HG03439 (cell line): ENCODE results near the gene CGB2.
"Not testable (repeated sequence)": the region's sequence is repeated elsewhere in the genome, so short reads cannot be mapped to it uniquely, and the experiment has no call there.

Experiments
- ATAC-seq: cut with Tn5 transposase; IDR thresholded peaks from one replicate; pipeline ENCODE4 v1.9.1; 2021; ENCODE audit warnings: mild to moderate bottlenecking, moderate library complexity; ENCODE audit not compliant: unreplicated experiment

Gene CGB2

DNA sequence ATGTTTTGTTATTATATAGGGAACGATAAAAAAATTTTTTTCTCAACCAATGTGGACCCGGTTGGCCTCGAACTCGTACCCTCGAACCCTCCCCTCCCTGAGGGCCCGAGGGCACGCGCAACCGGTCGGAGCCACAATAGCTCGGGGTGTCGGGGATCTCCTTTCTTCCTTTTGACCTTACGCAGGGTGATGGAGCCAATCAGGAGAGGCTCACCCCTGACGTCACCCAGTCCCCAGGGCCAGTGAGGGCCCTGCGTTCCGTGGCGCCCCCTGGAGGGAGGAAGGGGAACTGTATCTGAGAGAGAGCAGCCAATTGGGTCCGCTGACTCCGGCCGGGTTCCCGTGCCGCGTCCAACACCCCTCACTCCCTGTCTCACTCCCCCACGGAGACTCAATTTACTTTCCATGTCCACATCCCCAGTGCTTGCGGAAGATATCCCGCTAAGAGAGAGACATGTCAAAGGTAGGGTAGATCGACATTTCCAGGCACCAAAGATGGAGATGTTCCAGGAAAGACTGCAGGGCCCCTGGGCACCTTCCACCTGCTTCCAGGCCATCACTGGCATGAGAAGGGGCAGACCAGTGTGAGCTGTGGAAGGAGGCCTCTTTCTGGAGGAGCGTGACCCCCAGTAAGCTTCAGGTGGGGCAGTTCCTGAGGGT is at the start of gene CGB2:
Gene CGB2, plus strand, starts transcription at position 249 of the 660 bp plus-strand sequence. Its CDS starts 206 bp downstream, at position 455.
- ATAC-seq = not testable (repeated sequence)

DNA sequence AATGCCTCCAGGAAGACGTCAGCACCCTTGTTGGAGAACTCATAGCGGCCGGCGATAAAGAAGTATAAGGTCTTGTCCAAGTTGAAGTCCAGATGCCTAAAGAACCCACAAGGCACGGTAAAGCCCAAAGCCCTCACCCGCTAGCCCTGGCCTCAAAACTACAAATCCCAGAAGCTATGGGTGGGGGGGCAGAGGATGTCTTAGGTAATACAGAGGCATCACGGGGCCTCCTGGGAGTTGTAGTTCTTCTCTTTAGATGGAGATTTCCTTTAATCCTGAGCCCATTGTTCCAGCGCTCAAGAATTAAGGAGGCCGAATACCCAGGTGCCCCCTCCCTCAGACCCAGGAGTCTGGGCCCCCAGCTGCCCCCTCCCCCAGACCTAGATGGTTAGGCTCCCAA is 49.4 kb upstream of the CGB2 start:
- no peak for ATAC-seq

DNA sequence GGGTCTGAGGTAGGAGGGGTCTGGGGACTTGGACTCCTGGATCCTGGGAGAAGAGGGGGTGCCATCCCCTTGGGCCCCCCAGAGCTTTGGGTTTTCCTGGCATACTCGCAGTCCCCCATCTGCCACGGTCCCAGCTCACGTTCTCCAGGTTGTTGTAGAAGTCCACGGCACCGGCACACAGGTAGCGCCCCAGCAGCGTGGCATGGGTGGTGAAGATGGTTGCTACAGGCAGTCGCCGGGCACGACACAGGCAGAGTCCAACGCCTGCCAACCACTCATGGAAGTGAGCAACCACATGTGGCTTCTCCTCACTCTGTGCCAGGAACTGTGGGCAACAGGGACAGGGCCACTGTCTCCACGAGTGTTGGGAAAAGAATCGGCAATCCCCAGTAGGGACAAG is 46.0 kb upstream of the CGB2 start:
- ATAC-seq = no peak

DNA sequence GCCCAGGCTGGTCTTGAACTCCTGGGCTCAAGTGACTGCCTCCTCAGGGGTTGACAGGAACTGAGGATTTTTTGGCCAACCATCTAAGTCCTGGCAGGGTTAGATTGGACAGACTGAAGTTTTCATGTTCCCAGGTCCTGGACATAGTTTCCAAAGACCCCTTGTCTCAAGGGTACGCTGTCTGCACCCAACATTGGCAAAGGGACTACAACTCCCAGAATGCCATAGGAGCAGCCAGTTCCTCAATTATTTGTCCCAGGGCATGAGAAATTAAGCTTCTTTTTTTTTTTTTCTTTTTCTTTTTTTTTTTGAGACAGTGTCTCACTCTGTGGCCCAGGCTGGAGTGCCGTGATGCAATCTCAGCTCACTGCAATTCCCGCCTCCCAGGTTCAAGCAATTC is 45.5 kb upstream of the CGB2 start:
- ATAC-seq = no peak

DNA sequence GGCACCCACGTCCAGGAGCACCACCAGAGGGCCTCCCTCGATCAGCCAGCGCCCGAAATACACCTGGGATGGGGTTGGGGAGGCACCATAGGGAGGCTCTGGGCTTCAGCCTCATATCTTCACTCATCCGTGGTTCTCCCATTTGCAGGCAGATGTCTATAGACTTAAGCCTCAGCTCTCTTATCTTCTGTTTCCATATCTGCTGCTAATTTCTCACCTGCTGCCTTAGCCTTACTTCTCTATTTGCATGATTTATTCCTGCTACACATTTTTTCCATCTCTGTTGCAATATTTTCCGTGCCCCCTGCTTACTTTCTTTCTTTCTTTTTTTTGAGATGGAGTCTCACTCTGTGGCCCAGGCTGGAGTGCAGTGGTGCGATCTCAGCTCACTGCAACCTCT is 44.4 kb upstream of the CGB2 start:
- no peak for ATAC-seq

DNA sequence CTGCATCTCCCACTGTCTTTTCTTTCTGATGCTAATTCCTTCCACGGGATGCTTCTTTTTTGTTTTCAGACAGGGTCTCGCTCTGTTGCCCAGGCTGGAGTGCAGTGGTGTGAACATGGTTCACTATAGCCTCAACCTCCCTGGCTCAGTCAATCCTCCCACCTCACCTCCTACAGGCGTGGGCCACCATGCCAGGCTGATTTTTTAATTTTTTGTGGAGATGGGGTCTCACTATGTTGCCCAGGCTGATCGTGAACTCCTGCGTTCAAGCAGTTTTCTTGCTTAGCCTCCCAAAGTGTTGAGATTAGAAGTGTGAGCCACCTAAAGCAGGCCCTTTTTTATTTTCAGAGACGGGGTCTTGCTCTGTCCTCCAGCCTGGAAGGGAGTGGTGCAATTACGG is 43.4 kb upstream of the CGB2 start:
- no peak for ATAC-seq

DNA sequence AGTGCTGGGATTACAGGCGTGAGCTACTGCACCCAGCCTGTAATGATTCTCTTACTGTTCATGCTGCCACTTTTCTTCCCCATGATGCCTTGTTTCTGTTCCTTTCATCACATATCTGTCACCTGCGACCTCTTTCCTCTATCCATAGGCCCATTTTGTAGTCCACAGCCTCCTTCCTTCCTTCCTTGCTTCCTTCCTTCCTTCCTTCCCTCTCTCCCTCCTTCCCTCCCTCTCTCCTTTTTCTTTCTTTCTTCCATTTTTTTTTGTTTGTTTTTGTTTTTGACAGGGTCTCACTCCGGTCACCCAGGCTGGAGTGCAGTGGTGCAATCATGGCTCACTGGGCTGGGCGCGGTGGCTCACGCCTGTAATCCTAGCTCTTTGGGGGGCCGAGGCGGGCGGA is 42.8 kb upstream of the CGB2 start:
- ATAC-seq = no peak

DNA sequence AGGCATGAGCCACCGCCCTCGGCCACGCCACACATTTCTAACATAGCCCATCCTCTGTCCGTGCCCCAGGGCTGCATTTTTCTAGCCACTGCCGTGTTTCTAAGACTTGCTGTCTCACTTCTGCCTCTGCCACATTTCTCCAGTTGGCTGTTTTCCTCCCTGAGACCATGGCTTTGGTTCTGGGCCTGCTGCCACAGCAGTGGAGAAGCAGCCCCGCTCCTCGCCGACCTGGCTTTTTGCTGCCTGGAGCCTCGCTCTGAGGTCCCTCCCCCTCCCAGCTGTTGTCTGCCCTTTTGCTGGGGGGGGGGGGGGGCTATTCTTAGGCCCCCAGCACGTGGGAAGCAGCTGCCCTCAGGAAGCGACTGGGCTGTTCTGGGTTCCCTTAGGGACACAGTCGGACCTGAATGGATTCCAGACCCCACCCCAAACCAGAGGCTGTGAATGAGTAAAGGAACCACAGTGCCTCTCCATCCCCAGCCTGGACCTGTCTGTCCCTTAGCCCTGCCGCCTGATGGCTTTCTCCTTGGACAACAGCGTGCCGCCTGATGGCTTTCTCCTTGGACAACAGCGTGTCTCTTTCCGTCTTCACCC is 41.9 kb upstream of the CGB2 start:
- ATAC-seq = no peak

DNA sequence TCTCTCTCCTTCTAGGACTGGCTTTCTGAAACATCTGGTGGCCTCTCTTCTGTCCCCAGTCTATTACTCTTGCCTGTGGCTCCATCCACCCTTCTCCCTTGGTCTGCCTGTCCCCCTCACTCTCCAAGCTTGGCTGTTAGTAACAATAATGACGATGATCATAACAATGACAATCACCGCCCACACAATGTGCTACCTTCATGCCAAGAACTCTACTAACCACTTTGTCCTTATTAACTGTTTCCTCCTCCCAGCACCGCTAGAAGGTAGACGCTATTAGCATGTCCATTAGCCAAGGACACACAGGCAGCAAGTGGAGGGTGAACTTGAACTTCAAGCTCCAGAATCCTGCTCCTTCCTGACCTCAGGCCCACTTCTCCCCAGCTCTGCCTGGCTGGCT is 41.3 kb upstream of the CGB2 start:
- no peak for ATAC-seq

DNA sequence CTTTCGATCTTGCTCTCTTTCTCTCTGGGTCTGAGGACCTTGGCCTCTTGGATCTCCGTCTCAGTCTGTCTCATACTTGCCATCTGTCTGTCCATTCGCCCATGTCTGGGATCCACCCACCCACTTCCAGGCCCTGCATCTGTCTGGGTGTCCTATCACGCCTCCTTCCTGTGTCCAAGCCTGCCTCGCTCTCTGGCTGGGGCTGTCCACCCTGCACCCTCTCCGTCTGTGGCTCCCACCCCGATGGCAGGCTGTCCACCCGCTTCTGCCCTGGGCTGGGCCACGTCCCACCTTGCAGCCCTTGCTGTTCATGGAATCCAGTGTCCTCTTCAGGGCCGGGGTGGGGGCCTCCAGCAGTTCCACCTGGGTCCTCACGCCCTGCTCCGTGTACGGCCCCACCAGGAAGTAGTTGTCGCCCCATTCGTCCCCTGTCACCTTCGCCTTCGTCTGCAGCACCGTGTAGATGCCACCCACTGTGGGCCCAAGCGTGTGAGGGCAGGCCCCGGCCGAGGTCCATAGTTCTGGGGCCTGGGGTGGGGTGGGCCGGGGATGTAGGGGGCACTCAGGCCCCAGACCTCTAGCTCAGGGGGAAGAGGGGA is 40.6 kb upstream of the CGB2 start:
- ATAC-seq = no peak

DNA sequence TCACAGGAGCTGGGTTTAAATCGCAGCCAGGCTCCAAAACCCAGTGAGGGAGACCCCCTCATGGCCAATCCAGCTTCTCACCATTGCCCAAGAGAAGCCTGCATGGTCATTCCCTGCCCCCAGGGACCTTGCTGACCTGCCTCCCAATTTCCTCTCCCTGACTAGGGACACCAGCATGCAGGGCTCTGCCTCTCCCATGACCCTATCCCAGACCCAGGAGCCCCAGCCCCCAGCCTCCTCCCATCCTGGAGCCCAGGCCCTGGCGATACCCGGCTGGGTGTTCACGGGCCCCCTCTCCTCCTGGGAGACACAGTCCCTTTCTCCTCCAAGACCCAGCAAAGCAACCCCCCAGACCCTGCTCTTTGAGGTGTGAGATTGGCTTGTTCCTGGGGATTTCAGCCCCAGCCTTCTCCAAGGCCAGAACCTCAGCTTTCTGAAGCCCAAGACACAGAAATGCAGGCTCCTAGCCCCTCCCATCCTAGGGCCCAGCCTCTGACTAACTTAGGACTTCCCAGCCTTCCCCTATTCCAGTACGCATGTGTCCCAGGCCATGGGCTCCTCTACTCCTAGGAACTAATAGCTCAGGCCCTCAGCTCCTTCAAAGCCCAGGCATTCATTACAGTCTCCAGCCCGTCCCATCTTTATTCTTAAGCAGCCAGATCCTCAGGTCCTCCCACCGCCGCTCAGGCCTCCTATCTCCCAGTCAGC is 39.7 kb upstream of the CGB2 start:
- no peak for ATAC-seq

DNA sequence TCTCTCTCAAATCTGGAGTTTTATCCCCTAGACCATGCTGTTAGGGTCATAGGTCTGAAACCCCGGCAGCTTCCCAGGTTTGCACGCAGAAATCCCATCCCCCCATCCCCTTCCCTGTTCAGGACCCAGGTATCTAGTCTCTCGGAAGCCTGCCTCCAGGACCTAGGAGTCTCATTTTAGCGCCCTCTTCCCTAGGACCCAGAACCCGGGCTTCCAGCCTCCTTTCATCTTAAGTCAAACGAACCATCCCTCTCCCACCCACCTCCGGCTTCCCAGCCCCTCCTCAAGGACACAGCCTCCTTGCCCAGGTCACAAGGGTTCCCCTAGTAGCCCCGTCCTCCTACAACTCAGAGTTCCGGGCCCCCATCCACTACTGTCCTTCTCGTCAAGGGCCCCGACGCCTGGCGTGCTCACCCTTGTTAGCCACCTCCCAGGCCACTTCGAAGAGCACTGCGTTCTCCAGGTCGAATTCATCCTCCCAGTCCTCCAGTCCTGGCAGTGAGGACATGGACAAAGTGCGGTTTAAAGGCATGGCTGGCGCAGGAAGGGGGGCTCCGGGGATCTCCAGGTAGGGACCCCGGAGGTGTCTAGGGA is 39.0 kb upstream of the CGB2 start:
- ATAC-seq = peak; percentile 2

DNA sequence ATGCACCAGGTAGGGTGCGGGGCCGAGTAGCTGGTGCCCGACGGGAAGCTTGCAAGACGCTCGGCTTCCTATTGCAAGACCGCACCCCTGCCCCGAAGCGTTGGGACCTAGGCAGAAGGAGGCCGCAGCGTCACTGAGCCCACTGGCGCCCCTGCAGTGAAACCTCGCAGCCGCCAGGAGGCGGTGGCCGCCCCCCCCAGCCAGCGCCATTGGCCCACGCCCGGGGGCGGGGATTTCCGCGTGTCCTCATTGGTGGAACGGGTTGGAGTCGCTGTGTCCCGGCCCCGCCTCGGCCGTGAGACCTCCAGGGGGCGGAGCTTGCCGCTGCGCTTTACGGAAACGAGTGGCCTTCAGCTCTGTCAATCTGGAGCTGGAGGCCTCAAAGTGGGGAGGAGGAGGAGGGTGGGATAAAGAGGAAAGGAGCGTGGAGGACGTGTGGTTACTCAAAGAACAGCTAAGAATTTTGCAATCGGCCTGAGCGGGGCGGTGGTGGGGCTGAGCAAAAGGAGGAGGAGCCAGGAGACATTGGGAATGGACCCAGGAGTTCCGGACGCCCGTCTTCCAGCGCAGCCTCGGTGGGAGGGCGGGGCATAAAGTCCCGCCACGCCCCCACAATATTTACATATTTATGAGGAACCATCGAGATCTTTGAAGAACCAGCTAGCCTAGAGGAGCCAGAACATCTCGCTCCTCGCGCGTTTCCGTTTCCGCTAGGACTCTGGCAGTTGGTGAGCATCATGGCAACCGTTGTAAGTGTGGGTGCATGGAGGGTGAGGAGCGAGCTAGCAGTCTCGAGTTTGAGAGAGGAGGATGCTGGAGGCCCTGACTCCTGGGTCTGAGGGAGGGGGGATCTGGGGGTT is 38.3 kb upstream of the CGB2 start, which contains the start of the genes GYS1 and RUVBL2:
Gene GYS1, minus strand, starts transcription at position 135 of the 860 bp plus-strand sequence. CDS start 197 bp downstream, outside the sequence.
Gene RUVBL2, plus strand, starts transcription at position 713 of the 860 bp plus-strand sequence. Its CDS starts 25 bp downstream, at position 738.
- peak; percentile 87 for ATAC-seq

DNA sequence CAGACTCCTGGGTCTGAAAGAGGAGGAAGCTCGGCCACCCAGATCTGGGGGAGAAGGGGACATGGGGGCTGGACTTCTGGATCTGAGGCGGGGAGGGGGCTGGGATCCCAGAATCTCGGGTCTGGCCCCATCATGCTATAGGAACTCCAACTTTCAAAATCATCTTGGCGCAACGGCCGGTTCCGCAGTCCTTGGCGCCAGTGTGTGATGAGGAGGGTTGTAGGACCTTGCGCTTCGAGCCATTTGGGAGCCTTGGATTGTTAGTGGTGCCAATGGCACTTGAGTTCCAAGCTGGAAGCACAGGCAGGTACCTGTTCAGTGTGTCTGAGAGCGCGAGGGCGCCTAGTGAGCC is 37.7 kb upstream of the CGB2 start:
- no peak for ATAC-seq

DNA sequence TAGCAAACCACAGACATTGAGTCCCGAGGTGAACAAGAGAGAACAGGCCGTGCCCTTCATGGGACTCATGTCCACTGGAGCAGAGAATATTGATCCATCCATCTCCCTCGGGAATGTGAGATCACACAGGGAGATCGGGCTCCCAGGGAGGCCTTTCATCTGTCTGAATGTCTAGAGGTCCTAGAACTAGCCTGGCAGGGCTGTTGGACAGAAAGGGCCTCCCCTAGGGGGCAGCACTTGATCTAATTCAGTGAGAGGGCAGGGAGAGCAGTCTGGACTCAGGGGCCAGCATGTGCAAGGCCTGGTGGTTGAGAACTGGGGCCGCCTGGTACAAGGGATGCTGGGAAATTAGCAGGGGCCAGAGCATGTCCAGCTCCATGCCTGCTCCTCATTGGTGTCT is 33.7 kb upstream of the CGB2 start:
- ATAC-seq = no peak

DNA sequence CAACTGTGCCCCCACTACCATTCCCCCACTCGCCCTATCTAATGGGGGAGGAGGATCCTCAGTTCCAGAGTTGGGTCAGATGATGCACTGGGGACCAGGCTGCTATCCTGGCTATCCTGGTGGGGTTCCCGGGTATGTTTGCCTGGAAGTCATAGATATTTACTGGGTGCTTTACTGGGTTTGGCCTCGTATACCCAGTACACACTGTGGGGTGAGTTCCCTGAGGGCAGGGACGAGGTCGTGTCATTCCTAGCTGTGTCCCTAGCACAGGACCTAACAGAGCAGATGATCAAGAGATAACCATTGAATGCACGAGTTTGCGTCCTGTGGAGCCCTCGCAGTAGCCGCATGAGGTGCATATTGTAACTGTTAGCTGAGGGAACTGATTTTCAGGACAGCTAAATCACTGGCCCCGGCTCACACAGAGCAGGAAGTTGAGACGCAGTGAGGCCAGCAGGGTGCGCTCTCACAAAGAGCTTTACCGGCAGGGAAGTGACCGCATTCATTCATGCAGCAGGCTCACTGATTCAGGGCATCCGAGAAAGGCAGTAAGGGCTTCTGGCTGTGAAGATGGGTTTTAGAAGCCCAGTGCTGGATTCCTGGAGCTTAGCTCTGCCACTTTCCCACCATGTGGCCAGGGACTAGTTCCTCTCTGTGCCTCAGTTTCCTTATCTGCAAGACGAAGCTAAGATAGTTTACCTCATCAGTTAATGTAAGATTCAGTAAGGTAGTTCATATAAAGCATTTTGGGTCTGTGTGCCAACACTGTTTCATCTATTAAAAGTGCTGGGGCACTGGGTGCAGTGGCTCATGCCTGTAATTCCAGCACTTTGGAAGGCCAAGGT is 32.0 kb upstream of the CGB2 start:
- no peak for ATAC-seq

DNA sequence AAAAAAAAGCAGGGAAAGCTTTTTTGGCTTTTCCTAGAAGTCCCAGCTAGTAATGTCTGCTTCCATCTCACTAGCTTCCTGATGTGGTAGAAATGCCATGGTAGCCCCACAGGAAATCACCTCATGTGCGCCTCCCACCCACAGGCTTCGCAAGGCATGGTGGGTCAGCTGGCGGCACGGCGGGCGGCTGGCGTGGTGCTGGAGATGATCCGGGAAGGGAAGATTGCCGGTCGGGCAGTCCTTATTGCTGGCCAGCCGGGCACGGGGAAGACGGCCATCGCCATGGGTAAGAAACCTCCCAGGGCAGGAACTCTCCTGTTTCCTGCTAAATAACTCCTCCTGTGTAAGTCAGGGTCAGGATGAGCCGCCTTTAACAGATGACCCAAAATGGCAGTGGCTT is 27.6 kb upstream of the CGB2 start:
- ATAC-seq = no peak

DNA sequence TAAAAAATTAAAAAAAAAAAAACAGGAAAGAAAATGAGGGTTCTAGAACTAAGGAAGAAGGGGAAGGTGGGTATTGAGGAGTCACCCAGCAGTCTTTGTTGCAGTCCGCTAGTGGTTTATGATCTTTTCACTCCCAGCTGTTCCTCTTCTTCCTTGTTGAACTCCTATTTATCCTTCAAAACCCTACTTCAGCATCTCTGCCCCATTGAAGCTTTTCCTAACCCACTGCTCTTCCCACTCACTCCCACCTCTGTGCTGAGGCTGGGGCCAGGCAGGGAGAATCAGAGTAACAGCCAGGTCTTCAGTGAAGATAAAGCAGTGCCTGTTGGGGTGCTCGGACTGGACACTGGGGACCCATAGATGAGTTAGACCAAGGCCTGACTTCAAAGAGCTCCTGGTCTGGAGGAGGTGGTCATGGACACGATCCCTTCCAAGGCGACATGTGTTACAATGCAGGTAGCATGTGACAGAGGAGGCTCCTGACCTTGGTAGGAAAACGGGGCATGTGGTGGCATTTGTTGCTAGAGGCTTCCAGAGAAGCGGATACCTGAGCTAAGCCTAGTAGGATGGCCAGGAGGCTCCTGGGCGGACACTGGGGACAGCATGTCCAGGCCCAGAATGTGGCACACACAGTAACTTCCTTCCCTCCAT is 26.6 kb upstream of the CGB2 start:
- no peak for ATAC-seq

DNA sequence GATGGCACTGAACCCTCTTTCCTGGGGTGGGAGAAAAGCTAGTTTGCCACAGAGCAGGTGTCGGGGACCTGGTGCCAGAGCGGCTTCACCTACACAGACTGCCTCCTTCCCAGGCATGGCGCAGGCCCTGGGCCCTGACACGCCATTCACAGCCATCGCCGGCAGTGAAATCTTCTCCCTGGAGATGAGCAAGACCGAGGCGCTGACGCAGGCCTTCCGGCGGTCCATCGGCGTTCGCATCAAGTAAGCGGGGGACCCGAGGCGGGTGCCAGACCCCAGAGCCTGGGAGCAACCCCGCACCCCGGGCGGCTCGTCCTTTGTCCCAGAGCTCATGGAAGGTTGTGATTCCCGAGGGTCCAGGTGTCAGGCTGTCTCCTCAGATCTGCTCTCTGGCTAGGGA is 24.8 kb upstream of the CGB2 start:
- no peak for ATAC-seq
